Cardiac muscle cell (in vitro differentiated cells and primary cell): Measurements from ENCODE around the gene MAP1LC3C. TPM values are rescaled to one million over a fixed set of nuclear protein-coding genes. Genes with fewer than 3 reads are reported as not detected.
"Not testable (repeated sequence)": the region's sequence is repeated elsewhere in the genome, so short reads cannot be mapped to it uniquely, and the experiment has no call there.

Experiments
- DNase-seq, 2 donors: peaks; one replicate each; pipeline versions ENCODE4 v3.0.0 to v3.0.0-alpha.2; 2010 to 2017; ENCODE audit warnings: low read depth in 1 of 2, low spot score in 1 of 2
- H3K27ac ChIP-seq: fragments of 200-600 bp; sonication (generic); 2 replicates; pipeline ENCODE4 v1.5.1; 2016
- H3K27me3 ChIP-seq: fragments of 200-600 bp; sonication (generic); 2 replicates; pipeline ENCODE4 v1.6.0; 2016; ENCODE audit warnings: control low read depth
- H3K36me3 ChIP-seq: fragments of 200-600 bp; sonication (generic); 2 replicates; pipeline ENCODE4 v1.5.1; 2016; ENCODE audit warnings: control low read depth
- H3K4me1 ChIP-seq: fragments of 200-600 bp; sonication (generic); 2 replicates; pipeline ENCODE4 v1.8.1; 2017; ENCODE audit warnings: low read depth, mild to moderate bottlenecking, mixed run types
- H3K4me3 ChIP-seq: fragments of 200-600 bp; sonication (generic); 2 replicates; pipeline ENCODE4 v1.5.1; 2016; ENCODE audit warnings: mild to moderate bottlenecking
- H3K9me3 ChIP-seq: fragments of 200-600 bp; sonication (generic); 2 replicates; pipeline ENCODE4 v1.5.1; 2017; ENCODE audit warnings: low read depth, mild to moderate bottlenecking, control low read depth
- polyA plus RNA-seq: library from polyadenylated mRNA; unstranded; fragments of >200 nt; fragmentation: Nextera tagmentation; extraction: Ambion mirVana; gene quantifications from 2 replicates; pipeline ENCODE4 v1.2.1, GENCODE V29; 2016
- total RNA-seq: library from RNA; depleted of rRNA; stranded (reverse); fragments of >200 nt; gene quantifications from 2 replicates; pipeline ENCODE4 v1.2.3, GENCODE V29; 2016
- TF ChIP-seq, protein P1 (sequence below): IDR thresholded peaks from 2 replicates; pipeline ENCODE4 v1.5.1; 2012; ENCODE audit warnings: low read depth, mild to moderate bottlenecking, low read length

Gene MAP1LC3C
- total and polyA plus RNA-seq, 2 experiments from 2014 or later: 0.18 TPM; not detected in 1

DNA sequence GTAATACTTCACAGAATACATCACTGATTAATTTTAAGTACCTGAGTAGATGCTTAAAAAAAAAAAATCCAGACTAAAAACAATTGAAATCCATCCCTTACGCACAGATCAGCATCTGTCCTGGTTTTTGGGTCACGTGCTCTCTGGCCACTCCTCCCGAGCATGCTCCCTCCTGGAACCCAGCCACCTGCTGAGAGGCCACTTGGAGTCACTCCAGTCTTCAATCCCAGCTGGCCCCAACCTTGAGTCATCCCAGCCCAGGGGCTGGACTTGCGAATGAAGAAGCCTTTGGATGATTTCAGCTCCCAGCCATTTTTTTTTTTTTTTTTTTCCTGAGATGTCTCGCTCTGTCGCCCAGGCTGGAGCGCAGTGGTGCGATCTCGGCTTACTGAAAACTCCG lies 8.9 kb downstream of the MAP1LC3C start:
- peak; percentile 23 to 91 for DNase-seq
- TF ChIP-seq, protein P1, sequence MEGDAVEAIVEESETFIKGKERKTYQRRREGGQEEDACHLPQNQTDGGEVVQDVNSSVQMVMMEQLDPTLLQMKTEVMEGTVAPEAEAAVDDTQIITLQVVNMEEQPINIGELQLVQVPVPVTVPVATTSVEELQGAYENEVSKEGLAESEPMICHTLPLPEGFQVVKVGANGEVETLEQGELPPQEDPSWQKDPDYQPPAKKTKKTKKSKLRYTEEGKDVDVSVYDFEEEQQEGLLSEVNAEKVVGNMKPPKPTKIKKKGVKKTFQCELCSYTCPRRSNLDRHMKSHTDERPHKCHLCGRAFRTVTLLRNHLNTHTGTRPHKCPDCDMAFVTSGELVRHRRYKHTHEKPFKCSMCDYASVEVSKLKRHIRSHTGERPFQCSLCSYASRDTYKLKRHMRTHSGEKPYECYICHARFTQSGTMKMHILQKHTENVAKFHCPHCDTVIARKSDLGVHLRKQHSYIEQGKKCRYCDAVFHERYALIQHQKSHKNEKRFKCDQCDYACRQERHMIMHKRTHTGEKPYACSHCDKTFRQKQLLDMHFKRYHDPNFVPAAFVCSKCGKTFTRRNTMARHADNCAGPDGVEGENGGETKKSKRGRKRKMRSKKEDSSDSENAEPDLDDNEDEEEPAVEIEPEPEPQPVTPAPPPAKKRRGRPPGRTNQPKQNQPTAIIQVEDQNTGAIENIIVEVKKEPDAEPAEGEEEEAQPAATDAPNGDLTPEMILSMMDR: no peak

DNA sequence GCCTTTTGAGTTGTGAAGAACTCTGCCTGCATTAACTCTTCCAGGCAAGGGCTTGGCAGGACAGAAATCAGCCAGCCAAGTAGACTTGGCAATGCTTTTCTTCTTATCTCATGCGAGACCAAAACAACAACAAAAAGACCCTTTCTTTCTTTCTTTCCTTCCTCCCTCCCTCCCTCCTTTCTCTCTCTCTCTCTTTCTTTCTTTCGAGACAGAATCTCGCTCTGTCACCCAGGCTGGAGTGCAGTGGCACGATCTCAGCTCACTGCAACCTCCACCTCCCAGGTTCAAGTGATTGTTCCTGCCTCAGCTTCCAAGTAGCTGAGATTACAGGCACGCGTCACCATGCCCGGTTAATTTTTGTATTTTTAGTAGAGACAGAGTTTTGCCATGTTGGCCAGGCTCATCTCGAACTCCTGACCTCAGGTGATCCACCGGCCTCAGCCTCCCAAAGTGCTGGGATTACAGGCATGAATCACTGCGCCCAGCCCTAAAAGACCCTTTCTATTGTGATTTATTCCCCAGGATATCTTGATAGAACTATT lies 10.4 kb downstream of the MAP1LC3C start:
- not testable (repeated sequence) for H3K4me1 ChIP-seq, H3K36me3 ChIP-seq, H3K9me3 ChIP-seq, H3K4me3 ChIP-seq, H3K27ac ChIP-seq, H3K27me3 ChIP-seq, DNase-seq

More for the DNA sequence above, 8.9 kb downstream of the MAP1LC3C start:
- Histone ChIP-seq H3K4me1 (no peaks in the 10 kb centered on the region), H3K27ac (no peak overlapping the region), H3K36me3 (no peaks in the 10 kb centered on the region), H3K9me3 (no peaks in the 10 kb centered on the region), H3K27me3 (no peaks in the 10 kb centered on the region), H3K4me3 (no peak overlapping the region)

DNA sequence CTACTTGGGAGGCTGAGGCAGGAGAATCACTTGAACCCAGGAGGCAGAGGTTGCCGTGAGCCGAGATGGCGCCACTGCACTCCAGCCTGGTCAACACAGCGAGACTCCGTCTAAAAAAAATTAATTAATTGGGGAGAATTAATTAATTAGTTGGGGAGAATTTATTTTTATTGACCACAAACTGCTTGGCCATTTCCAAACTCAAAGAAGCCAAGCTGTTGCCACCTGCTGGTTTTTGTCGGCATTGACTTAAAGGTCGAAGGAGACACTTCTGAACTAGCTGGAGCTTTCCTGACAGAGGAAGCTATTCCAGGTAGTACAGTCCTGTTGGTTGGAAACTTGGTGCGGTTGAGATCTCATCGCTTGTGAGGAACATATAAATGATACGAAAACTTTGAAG lies 13.1 kb downstream of the MAP1LC3C start:
- DNase-seq: peak; percentile 45 to 61
- H3K27ac ChIP-seq: no peak overlapping the region
- H3K4me1 ChIP-seq: no peaks in the 10 kb centered on the region
- H3K4me3 ChIP-seq: no peak overlapping the region
- TF ChIP-seq, protein P1: peak; percentile 56
- no peaks in the 10 kb centered on the region for H3K9me3 ChIP-seq
- no peaks in the 10 kb centered on the region for H3K27me3 ChIP-seq
- no peaks in the 10 kb centered on the region for H3K36me3 ChIP-seq

DNA sequence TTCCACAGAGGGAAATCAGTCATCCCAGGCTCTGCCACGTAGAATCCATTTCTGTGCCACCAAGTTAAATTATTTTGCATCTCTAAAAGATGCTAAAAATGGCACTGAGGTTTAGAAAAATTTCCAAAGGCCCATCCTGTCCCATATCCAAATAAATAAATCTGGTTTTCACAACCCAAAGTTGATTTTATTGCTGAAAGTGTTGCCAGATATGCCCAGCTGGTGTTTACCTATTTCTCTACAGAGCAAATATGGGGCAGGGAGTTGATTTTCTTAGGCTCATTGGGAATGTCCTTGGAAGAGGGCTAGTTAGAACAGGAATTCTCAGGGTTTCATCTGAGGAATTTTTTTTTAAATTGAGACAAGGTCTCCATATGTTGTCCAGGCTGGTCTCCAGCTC lies 19.0 kb downstream of the MAP1LC3C start:
- Histone ChIP-seq H3K4me1 (no peaks in the 10 kb centered on the region), H3K36me3 (no peaks in the 10 kb centered on the region), H3K9me3 (no peaks in the 10 kb centered on the region), H3K27me3 (no peaks in the 10 kb centered on the region), H3K27ac (no peak overlapping the region), H3K4me3 (no peak overlapping the region)
- TF ChIP-seq, protein P1: no peak
- no peak for DNase-seq

DNA sequence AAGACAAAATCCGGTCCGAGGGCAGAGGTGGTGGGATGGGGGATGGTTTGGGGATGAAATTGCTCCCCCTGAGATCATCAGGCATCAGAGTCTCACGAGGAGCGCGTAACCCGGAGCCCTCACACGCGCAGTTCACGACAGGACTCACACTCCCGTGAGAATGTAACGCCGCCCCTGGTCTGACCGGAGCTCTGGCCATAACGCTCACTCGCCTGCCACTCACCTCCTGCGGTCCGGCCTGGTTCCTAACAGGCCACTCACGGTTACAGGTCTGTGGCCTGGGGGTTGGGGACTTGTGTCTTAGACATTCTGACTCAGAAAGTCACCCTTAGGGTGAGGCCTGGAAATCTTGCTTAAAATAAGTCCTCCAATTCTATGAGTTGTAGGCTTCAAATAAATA lies 19.8 kb downstream of the MAP1LC3C start:
- TF ChIP-seq, protein P1: no peak
- no peak overlapping the region for H3K4me3 ChIP-seq
- H3K27me3 ChIP-seq: no peaks in the 10 kb centered on the region
- no peak for DNase-seq
- H3K9me3 ChIP-seq: no peaks in the 10 kb centered on the region
- H3K36me3 ChIP-seq: no peaks in the 10 kb centered on the region
- no peaks in the 10 kb centered on the region for H3K4me1 ChIP-seq
- no peak overlapping the region for H3K27ac ChIP-seq

DNA sequence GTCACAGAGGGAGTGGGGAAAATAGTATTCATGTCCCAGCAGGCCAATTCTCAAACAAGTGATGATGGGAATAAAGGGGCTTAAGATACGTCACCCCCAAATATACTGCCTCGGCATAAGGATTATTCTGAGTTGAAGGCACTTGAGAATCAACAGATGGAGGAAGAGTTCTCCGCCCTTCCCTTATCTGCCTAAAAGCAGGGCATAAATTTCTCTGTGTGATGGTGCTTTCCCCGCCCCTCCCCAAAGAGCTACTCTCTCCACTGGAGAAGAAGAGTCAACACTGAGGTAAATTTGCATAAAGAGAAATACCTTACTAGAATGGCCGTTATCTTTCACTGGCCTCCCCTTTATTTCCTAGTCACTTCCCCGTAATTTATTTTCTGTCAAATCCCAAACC lies 22.7 kb downstream of the MAP1LC3C start:
- H3K4me3 ChIP-seq: no peak overlapping the region
- H3K9me3 ChIP-seq: no peaks in the 10 kb centered on the region
- TF ChIP-seq, protein P1: no peak
- H3K27ac ChIP-seq: no peak overlapping the region
- H3K4me1 ChIP-seq: no peaks in the 10 kb centered on the region
- no peaks in the 10 kb centered on the region for H3K36me3 ChIP-seq
- no peaks in the 10 kb centered on the region for H3K27me3 ChIP-seq
- DNase-seq: no peak
